ENCODE results near the gene ADGRL3. TPM values are rescaled to one million over a fixed set of nuclear protein-coding genes. Genes with fewer than 3 reads are reported as not detected.
"Not testable (repeated sequence)": the region's sequence is repeated elsewhere in the genome, so short reads cannot be mapped to it uniquely, and the experiment has no call there.

Gene ADGRL3
- total RNA-seq, 1 donor from 2014 or later: 55.9 TPM

DNA sequence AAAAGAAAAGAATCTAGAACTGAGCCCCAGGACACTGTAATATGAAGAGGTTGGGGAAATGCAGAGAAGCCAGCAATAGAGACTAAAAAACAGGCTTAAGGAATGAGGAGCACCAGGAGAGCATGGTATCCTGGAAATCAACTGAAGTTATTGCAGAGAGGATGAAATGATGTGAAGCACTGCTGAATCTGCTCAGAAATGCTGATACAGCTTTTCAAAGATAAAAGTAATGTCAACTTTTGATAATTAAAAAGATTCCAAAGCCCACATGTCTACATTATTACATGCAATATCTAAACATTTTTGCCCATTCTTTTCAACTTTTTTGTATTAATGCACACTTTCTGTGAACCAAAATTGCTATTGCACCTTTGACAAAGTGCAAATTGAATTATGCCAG lies 718.4 kb downstream of the ADGRL3 start:
- DNase-seq: no peak

DNA sequence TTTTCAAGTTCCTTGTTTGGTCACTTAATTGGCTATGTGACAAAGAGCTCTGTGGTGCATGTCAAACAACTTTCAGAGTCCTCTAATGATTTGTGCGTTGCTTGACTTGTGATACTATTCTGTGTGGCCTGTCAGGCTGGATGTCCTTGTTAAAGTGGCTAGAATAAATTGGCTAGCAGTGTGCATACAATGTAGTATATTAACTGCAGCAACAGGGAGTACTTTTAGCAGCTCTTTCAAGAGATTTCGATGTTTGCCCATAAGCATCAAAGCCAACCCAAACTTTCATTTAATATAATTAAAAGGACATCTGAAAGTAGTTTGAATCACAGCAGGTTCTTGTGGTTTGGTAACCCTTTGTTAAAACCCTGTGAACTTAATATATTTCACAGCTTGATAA lies 718.9 kb downstream of the ADGRL3 start:
- DNase-seq: no peak

DNA sequence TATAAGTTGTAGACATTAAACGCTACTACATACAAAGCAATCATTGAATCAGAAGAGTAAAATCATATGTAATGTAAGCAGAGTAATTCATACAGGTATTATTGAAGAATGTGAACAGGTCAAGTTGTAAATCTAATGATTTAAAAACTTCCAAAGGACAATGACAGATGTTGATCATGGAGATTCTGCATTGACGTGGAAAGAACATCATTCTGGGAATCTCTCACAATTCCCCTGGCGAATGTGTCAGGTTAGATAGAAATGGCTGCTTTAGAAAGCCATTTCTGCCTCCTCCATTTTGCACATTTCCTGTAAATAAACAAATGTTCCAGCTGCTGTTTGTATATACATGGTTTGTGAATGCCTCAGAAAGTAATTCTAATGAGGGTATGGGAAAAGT lies 719.4 kb downstream of the ADGRL3 start:
- DNase-seq: no peak

DNA sequence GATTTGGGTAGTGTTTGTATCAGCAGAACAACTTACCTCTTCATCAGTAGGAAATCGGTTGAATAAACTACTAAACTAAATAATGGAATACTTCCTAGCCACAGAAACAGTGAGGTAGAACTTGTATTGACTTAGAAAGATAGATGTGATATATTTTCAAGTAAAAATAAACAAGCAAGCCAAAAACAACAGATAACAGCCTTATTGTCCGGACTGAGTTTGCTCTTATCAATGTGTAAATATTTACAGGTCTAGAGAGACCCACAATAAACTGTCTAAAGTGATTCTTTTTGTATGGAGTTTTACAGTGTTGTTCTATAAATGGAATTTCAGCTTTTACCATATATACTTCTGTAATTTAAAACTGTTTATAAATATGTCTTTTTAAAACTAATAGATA lies 721.8 kb downstream of the ADGRL3 start:
- no peak for DNase-seq

DNA sequence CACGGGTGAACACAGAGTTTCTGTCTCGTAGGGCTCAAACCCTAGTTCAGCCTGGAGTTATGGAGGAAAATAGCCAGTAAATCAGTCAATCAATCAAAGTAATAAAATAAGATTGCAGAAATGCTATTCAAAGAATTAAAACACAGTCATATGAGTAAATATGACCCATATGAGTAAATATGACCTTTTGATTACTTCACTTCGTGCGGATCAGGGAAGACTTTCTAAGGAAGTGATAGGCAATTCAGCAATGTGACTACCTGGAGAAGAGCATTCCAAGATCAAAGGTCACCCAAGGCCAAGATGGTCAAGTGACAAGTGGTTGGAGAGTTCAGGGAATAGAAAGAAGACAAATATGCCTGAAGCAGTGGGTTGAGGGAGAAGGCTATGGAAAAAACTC lies 722.6 kb downstream of the ADGRL3 start:
- no peak for DNase-seq

DNA sequence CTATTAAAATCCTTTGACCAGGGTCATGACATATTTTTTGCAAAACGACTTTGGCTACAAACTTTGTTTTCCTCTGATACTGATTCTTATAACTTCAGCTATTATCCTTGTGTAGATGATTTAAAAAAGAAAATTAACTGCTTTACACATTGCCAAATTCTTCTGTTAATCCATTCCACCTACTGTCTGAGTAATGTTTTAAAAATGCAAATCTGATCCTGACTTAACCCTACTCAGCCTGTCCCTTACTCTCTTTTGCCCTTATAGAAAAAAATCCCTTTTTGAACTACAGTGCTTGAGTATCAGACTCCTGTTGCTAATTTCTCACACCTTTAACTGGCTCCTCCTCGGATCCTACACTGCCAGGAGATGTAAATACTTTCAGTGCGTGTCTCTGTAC lies 723.1 kb downstream of the ADGRL3 start:
- DNase-seq: no peak

DNA sequence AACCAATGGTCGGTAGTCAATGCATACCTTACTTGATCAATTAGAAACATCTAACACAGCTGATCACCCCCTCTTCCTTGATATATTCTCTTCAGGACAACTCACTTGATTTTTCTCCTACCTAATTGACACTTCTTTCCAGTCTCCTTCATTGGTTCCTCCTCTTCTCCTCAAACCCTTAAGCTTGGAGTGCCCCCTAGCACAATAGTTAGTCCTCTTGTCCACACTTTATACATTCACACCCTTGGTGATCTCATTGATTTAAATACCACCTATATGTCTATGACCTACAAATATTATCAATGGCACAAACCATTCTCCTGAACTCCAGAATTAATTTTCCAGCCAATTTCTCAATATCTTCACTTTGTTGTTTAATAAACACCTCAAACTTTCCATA lies 724.0 kb downstream of the ADGRL3 start:
- no peak for DNase-seq

DNA sequence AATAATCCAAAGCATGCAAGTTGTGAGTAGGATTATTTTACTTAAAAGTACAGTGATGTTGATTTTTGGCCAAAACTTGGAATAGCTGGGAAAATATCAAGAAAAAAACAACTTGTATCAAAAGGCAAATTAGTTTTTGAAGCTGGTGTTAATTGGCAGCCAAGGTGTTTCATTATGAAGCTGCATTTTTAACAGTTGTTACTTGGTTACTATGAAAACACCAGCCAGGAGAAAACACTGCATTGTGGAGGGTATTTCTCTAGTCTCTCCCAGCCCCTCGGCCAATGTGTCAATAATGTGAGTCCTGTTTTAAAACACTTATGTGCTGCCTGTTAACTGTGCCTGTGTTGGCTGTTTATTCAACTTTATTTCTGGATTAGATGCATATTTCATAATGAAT lies 733.4 kb downstream of the ADGRL3 start:
- no peak for DNase-seq

DNA sequence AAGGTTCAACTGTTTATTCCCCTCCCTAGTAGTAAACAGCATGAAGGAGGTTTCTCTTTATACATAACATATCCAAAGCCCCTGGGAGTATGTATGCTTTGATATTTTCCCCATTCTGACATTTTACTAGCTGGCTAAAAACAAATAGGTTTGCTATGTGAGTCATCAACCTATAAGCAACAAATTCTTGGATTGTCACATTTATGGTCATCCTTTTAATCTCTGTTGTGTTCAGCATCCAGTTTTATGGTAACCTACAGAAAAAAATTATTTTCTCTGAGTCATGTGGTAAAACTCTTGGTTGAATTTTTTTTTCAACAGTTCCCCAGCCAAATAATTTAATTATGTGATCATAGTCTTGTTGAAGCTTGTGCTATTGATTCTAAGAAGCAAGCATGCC lies 734.1 kb downstream of the ADGRL3 start:
- no peak for DNase-seq

DNA sequence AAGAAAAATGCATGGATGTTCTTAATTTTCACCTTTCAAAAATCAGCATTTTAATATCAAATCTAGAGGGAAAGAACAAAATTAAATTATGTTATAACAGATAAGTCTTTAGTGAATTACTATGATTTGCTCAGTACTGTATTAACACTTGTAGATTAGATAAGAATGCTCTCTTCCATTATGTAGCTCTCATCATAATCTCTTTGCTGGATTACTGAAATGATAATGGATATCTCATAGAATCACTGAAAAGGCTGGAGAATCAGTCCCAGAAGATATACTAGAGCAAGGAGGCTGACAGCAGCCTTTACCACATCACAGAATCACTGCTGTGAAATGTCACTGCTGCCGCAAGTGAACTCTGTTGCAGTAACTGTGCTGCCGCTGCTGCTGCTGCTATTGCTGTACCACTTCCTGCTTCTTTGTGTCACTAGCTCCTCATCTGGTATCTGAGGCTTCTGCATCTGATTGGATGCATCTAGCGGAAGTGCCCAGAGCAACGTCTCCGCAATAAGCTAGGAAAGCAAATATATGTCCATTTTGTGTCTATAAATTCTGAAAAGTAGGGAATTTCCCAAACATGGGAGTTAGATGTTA lies 738.2 kb downstream of the ADGRL3 start:
- DNase-seq: no peak

DNA sequence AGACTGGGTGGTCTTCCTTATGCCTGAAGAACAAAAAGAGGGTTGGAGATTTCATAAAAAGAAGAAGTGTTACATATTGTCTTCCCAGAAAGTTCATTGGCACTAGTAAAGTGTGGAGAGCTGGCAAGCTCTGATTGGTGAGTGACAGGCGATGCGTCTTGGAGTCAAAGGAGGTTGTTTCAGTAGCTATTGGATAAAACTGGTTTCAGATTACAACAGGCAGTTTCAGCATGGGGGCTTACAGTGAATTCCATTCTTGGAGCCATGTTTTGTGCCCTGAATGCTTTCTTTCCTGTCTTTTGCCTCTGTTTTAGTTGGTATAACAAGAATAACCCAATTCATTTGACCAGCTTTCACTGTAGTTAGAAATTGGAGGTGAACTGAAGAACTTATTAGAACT lies 750.5 kb downstream of the ADGRL3 start:
- no peak for DNase-seq

DNA sequence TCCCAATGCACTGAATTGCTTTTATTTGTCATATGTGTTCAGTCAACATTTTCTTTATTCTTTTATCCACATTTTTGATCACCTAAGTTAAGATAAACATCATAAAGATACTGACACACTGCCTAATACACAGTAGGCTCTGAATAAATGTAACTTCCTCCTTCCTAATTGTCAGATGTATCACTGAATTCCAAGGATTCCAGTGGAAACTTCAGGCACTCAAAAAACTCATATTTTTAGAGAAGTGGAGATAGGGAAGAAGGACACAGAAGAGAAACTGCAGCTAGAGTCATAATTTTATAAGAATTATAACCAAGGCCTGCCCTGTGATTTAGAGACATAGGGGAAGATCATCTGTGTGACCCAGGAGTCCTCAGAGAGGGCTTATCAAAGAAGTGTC lies 753.3 kb downstream of the ADGRL3 start:
- DNase-seq: no peak

DNA sequence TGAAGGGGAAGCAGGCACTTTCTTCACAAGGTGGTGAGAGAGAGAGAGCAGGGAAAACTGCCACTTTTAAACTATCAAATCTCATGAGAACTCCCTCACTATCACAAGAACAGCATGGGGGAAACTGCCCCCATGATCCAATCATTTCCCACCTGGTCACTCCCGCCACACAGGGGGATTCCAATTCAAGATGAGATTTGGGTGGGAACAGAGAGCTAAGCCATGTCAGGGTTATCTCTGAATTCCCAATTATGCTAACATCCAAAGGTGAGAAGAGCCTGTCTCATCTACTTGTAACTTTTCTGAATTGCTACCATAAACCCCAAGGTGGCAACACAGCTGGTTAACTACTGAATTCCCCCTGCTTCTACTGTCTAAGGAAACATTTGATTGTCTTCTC lies 758.5 kb downstream of the ADGRL3 start:
- no peak for DNase-seq

DNA sequence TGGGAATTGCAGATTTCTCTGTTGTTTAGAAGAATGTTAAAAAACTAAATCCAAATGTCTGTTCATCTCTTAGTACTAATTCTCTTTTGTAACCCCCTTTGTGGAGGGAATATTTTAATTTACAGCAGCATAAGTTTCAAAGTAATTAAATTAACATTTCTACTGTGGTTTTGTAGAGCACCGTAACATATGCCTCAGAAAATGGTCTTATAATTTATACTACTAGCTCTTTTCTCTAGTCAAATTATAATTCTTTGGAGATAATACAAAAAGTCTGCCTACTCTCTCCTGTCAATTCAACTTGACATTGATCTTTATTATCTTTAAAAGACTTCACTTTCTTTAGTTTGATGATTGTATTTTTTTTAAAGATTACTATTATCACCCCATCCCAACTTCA lies 759.0 kb downstream of the ADGRL3 start:
- DNase-seq: no peak

DNA sequence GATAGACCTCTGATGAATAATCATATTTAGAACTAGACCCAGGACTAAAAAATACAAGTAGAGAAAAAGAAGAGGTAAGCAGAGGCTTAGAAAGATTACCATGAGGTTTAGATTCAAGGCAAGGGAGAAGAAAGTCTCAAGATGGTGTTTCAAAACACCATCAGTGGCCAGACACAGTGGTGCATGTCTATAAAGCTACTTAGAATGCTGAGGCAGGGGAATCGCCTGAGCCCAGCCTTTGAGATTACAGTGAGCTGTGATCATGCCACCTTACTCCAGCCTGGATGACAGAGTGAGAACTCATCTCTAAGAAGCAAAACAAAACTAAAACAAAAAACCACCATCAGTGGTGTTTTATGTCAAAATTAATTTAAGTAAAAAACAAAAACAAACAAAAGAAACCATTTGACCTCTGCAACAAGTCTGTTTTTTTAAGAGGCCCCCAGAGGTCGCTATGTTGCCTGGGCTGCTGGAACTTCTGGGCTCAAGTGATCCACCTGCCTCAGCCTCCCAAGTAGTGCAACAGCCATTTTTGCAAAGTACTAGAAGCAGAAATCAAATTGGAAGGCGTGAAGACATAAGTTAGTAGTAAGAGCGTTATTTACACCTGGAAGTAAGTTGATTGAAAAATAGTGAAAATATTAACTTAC lies 784.3 kb downstream of the ADGRL3 start:
- no peak for DNase-seq

DNA sequence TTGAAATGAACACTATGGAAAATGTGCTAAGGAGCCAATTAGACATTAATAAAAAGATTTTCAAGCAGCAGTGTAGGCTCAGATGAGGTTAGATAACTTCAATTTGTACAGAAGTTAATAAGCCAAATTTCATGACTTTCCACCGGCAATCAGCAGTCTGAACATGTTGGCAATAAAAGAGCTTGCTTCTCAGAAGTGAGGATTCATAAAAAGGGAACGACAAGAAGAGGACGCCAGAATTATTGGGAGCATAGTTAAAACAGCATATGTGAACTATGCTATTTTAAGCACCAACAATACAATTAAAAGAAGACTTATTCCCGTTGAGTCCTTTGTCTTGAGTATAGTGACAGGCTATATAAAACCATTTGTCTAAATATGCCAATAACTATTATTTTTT lies 785.3 kb downstream of the ADGRL3 start:
- no peak for DNase-seq

DNA sequence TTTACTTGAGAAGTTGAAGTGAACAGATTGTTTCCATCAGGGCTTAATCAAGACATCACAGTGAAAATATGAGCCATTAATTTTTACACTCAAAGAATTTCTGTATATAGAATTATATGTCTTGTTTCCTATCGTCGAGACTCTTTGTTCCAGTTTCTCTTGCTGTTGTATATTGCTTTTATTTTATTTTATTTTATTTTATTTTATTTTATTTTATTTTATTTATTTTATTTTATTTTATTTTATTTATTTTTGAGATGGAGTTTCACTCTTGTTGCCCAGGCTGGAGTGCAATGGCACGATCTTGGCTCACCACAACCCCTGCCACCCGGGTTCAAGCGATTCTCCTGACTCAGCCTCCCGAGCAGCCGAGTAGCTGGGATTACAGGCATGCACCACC lies 786.8 kb downstream of the ADGRL3 start:
- DNase-seq: not testable (repeated sequence)

DNA sequence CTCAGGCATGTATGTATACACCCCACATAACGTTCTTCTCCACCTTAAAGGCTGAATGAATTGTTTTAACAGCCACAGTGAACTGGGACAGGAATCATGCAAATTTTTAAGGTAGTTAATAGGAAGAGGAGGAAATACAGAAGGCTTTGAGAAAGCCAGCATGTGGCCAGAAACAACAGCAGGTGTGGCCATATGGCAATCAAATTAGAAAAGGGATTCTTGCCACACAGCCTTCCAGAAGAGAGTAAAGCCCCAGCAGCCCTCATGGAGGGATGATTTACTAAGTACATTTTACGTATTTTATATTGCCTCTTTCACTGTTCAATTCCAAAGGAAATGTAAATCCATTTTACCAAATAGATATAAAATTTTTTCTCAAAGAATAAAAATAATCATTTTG lies 792.2 kb downstream of the ADGRL3 start:
- DNase-seq: no peak

DNA sequence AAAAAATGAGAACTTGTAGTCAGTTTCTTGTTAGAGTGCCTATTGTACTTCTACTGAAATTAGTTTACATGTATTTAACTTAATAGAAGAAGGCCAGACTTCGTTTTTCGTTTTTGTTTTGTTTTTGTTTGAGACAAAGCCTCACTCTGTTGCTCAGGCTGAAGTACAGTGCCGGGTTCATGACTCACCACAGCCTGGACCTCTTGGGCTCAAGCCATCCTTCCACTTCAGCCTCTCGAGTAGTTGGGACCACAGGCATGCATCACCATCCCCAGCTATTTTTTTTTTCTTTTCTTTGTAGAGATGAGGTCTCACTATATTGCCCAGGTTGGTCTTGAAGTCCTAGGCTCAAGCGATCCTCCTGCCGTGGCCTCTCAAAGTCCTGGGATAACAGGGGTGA lies 793.9 kb downstream of the ADGRL3 start:
- no peak for DNase-seq

DNA sequence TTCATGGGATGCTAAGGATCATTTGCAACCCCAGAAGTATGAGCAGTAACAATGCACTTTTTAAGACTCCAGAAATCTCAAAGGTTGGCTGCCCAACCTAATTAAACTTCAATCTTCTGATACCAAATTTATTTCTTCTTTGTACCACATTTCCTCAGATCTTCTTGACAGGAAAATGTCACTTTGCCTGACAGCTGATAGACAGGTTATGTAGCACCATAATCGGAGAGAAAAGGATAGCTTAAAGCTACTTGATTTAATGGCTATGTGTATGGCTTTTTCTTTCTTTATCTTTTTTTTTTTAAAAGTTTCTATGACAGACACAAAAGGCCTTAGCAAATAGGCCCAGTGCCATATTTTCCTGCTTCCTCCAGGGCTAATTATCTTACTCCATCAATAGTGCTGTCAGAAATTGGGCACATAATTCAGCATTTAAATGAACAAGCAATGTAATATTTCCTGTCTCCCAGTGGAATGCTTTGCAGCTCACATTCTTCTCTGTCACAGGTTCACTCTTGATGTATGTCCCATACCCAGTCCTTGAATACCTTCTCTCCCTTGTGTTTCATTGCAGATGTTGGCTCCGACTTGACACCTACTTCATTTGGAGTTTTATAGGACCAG lies 795.7 kb downstream of the ADGRL3 start:
- DNase-seq: no peak

DNA sequence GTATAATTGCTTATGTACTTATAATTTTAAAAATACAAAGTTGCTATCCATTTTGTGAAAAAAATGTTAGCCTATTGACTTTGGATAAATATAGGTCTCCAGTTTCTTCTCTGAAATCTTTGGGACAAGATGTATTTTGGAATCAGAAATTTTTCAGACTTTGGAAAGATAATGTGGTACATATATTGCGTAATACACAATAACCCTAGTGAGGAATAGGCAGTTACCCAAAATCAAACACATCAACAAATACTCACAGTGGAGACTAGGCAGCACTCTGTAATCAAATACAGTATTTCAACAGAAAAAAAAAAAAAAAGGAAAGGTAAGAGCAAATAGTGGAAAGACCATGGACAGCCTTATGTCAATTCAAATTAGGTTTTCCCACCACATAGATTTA lies 796.8 kb downstream of the ADGRL3 start:
- no peak for DNase-seq

DNA sequence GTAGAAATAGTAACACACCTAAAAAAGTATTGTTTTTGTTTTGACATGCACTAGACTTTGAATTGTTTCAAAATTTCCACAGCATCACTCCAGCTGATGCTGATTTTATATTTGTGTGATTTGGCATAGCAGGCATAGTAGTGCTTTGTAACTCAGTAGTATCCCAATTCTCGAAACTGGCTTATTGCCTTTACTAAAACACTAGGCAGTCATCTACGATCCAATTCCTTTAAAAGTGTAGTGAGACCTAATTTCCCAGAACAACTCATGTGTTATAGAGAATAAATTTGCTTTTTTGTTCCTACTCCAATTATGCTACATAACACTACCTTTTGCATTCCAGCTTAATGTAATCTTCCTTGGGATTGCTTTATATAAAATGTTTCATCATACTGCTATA lies 797.7 kb downstream of the ADGRL3 start:
- no peak for DNase-seq

DNA sequence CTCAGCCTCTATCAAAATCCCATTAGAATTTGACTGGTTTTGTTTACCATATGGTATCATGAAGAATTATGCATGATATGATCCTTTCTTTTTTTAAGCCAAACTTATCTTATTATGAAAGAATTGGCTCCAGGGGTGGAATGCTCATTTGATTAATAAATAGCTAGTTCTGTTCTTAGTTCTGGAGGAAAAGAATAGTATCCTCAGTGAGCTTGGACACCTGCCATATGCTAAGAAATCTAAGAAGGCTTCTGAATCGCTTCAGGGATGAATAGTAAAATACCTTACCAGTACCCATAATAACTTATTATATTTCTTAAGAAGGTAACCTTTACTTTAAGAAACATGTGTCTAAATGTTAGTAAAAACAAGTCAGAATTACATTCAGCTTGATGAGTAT lies 803.6 kb downstream of the ADGRL3 start:
- no peak for DNase-seq

DNA sequence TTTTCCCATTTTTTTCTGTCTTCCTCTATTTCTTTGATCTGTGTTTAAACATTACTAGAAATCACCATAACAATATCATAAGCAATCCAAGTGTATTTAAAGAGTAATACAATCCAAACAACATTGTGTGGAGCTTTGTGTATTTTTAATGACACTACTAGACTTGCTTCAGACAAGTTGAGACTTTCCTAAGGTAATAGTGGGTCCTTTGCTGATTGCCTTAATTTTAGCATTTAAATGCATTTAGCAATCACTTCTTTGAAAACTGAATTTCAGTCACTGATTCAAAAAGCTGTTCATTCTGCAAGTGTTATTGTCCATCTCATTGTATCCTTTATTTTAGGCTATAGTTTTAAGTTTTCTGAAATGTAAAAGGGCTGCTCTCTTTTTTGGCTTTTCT lies 804.8 kb downstream of the ADGRL3 start:
- no peak for DNase-seq

Measured in skin of body (tissue), 2 donors.